ENCODE measurements around the gene SMARCA2.

DNA sequence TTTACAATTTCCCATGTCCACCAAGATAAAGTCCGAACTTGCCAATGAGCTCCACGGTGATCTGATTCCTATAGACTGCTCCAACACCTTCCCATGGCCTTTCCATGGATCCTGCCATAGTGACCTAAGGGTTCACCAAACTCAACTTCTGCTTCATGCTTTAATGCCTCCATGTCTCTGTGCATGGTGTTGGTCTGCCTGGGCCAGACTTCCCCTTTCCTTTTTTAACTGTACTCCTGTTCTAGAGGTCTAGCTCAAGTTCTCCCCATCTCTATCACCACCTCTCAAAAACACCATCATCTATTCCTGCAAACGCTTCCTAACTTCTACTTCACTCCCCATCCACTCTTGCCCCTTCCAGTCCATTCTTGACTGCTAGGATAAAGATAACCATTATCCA lies 14.8 kb upstream of the SMARCA2 start:
- TF ChIP-seq, protein P1, sequence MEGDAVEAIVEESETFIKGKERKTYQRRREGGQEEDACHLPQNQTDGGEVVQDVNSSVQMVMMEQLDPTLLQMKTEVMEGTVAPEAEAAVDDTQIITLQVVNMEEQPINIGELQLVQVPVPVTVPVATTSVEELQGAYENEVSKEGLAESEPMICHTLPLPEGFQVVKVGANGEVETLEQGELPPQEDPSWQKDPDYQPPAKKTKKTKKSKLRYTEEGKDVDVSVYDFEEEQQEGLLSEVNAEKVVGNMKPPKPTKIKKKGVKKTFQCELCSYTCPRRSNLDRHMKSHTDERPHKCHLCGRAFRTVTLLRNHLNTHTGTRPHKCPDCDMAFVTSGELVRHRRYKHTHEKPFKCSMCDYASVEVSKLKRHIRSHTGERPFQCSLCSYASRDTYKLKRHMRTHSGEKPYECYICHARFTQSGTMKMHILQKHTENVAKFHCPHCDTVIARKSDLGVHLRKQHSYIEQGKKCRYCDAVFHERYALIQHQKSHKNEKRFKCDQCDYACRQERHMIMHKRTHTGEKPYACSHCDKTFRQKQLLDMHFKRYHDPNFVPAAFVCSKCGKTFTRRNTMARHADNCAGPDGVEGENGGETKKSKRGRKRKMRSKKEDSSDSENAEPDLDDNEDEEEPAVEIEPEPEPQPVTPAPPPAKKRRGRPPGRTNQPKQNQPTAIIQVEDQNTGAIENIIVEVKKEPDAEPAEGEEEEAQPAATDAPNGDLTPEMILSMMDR (IDR thresholded peaks at IDR 0.05; ENCODE audit: low read depth, low read length, missing input control) = no peak
- TF ChIP-seq TAF1 (conservative IDR thresholded peaks at IDR 0.05) (no peak), RAD21 (IDR thresholded peaks at IDR 0.05) (no peak)
- TF ChIP-seq, protein P2, sequence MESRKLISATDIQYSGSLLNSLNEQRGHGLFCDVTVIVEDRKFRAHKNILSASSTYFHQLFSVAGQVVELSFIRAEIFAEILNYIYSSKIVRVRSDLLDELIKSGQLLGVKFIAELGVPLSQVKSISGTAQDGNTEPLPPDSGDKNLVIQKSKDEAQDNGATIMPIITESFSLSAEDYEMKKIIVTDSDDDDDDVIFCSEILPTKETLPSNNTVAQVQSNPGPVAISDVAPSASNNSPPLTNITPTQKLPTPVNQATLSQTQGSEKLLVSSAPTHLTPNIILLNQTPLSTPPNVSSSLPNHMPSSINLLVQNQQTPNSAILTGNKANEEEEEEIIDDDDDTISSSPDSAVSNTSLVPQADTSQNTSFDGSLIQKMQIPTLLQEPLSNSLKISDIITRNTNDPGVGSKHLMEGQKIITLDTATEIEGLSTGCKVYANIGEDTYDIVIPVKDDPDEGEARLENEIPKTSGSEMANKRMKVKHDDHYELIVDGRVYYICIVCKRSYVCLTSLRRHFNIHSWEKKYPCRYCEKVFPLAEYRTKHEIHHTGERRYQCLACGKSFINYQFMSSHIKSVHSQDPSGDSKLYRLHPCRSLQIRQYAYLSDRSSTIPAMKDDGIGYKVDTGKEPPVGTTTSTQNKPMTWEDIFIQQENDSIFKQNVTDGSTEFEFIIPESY (IDR thresholded peaks at IDR 0.05) = no peak

Data from liver (tissue), 3 donors.